Lung (tissue), 12 donors: ENCODE measurements around the gene SCAMP4. TPM values are rescaled to one million over a fixed set of nuclear protein-coding genes. Genes with fewer than 3 reads are reported as not detected.
A peak's percentile ranks its signal among the peaks of the same experiment; 100 is the strongest.

Experiments used
- ATAC-seq: fragments of 200-7000 bp; cut with Tn5 transposase; one replicate; pipeline ENCODE4 v1.9.1; 2020; ENCODE audit warnings: moderate number of reproducible peaks; ENCODE audit not compliant: insufficient read depth, low FRiP score
- DNase-seq, 3 donors: peaks; one replicate each; pipeline ENCODE4 v3.0.0-alpha.2; 2013 to 2017
- H3K27ac ChIP-seq, 2 donors: one replicate each; pipeline ENCODE4 v1.5.1; 2013; ENCODE audit warnings: mild to moderate bottlenecking in 2 of 2, moderate library complexity in 2 of 2, control low read depth in 1 of 2, inconsistent platforms in 1 of 2, low read depth in 1 of 2, low read length in 1 of 2
- H3K27me3 ChIP-seq, 3 donors: one replicate each; pipeline ENCODE4 v1.5.1; 2013; ENCODE audit warnings: low read length in 2 of 3; ENCODE audit not compliant: control insufficient read depth in 3 of 3, insufficient read depth in 3 of 3
- H3K36me3 ChIP-seq, 4 donors: one replicate each; pipeline ENCODE4 v1.5.1; 2013; ENCODE audit warnings: low read length in 4 of 4, mild to moderate bottlenecking in 1 of 4, moderate library complexity in 1 of 4; ENCODE audit not compliant: control insufficient read depth in 4 of 4, insufficient read depth in 4 of 4
- H3K4me1 ChIP-seq, 5 donors: one replicate each; pipeline ENCODE4 v1.5.1; 2013; ENCODE audit warnings: low read length in 5 of 5, mild to moderate bottlenecking in 2 of 5, moderate library complexity in 1 of 5; ENCODE audit not compliant: control insufficient read depth in 5 of 5, insufficient read depth in 5 of 5
- H3K4me3 ChIP-seq: one replicate; pipeline ENCODE4 v1.5.1; 2013; ENCODE audit warnings: mild to moderate bottlenecking, control low read depth, moderate library complexity
- H3K9ac ChIP-seq, 2 donors: one replicate each; pipeline ENCODE4 v1.5.1; 2013; ENCODE audit warnings: low read length in 2 of 2, control low read depth in 1 of 2; ENCODE audit not compliant: insufficient read depth in 1 of 2
- H3K9me3 ChIP-seq, 4 donors: one replicate each; pipeline ENCODE4 v1.5.1; 2013; ENCODE audit warnings: low read length in 3 of 4, mild to moderate bottlenecking in 1 of 4, moderate library complexity in 1 of 4; ENCODE audit not compliant: control insufficient read depth in 4 of 4, insufficient read depth in 3 of 4
- CTCF ChIP-seq: IDR thresholded peaks from 2 replicates; pipeline ENCODE4 v1.5.1; 2012; ENCODE audit warnings: mild to moderate bottlenecking; ENCODE audit errors: control extremely low read depth, extremely low read depth
- WGBS, 2 donors: extraction: QIAGEN DNeasy Blood & Tissue Kit; methylation state at CpG; one replicate each; pipeline ENCODE4 v1.1.7; 2013; 5-methylcytosine and 5-hydroxymethylcytosine counted together
- polyA plus RNA-seq, 2 donors: library from polyadenylated mRNA; stranded (reverse); fragments of 200-250 nt; gene quantifications; one replicate each; pipeline ENCODE4 v1.2.1, GENCODE V29; 2013
- total RNA-seq, 2 donors: library from RNA; depleted of rRNA in 1 of 2; stranded (reverse); fragments of >200 nt in 1 of 2; gene quantifications; one replicate each; pipeline ENCODE4 v1.2.1, GENCODE V29; 2014 to 2021
- donor health status: control.
- donor health status: control.
- donor health status: Bipolar disorder and iron deficiency.
- donor health status: healthy.
- donor health status: DM: yes; HTN: yes; CAD: no.

The SCAMP4 gene
- total and polyA plus RNA-seq, 4 donors = 45.7 to 86.6 (median 56.2) TPM

DNA sequence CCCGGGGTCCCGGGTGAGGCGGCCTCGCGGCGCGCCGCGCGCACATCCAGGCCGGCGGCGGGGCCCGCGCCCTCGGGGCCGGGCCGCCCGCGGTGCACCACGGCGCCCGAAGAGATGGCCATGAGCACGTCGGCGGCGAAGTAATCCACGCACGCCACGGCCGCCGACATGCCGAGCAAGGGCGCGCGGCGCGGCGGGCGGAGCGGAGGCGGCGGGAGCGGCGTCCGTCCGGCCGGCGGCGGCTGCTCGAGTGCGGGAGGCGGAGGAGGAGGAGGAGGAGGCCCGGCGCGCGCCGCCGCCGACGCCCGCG is 41.9 kb upstream of the SCAMP4 start, which contains the start of gene KLF16:
KLF16 (minus strand) TSS at position 252 of the 310 bp plus-strand sequence; CDS start at position 170, 82 bp downstream.
- H3K27ac ChIP-seq = peak within 1 kb of the TSS; percentile 74 to 86
- no peak within 1 kb of the TSS for H3K9ac ChIP-seq
- H3K36me3 ChIP-seq = no peaks in the 10 kb centered on the region
- H3K9me3 ChIP-seq = no peaks in the 10 kb centered on the region
- no peak for DNase-seq
- peak within 1 kb of the TSS; percentile 78 for H3K4me3 ChIP-seq
- peaks cover 0 to 39% (median 21%) of the 10 kb centered on the region in 5 donors for H3K4me1 ChIP-seq
- ATAC-seq = no peak
- WGBS, 2 donors = 0 to 2% methylated on average over 18 to 63 of the region's 63 CpGs
- H3K27me3 ChIP-seq = no peaks in the 10 kb centered on the region
- no peak for TF ChIP-seq CTCF

GRCh38 chr19:1863638-1864479 is 41.3 kb upstream of the SCAMP4 start:
- Histone ChIP-seq H3K36me3 (no peaks in the 10 kb centered on the region), H3K27ac (peak overlapping the region; percentile 71 to 86), H3K27me3 (no peaks in the 10 kb centered on the region), H3K9me3 (no peaks in the 10 kb centered on the region), H3K4me1 (peaks cover 0 to 39% (median 17%) of the 10 kb centered on the region in 5 donors), H3K9ac (no peak overlapping the region), H3K4me3 (peak overlapping the region; percentile 78)
- ATAC-seq (peak; percentile 83), DNase-seq (peak; percentile 94 to 96 (median 96))
- WGBS, 2 donors = 1% methylated on average over 44 to 114 of the region's 115 CpGs
- no peak for TF ChIP-seq CTCF

DNA sequence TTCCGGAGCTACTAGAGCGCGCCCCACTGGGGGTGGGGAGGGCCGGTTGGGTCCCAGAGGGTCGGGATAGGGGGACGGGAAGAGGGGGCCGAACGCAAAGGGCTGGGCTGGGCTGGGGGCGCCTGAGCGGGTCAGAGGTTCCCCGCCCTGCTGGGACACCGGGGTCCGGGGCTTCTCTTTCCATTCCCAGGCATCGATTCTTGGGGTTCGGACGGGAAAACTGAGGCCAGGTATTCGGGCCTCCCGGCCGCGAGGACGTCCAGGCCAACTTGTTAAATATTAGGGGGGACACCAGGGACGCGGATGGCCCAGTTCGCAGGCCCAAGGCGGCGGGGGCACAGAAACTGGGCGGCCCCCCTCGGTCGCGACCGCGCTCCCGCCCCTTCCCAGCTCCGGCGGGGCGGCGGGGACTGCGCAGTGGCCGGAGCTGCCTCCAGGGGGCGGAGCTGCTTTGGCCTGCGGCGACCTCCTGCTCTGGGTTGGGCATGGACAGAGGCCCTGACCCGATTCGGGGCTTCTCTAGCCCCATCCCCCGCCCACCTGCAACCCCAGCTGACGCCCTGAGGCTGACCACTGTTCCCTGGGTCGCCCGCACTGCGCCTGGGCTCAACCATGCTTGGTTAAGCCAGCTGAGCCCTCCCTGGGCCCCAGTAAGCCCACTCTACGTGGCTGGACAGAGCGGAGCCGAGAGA is 40.6 kb upstream of the SCAMP4 start:
- H3K4me3 ChIP-seq = peak overlapping the region; percentile 69
- peak; percentile 85 for TF ChIP-seq CTCF
- peak; percentile 67 for ATAC-seq
- no peak overlapping the region for H3K9ac ChIP-seq
- H3K27me3 ChIP-seq = no peaks in the 10 kb centered on the region
- H3K27ac ChIP-seq = peak overlapping the region; percentile 71 to 86
- no peaks in the 10 kb centered on the region for H3K9me3 ChIP-seq
- no peaks in the 10 kb centered on the region for H3K36me3 ChIP-seq
- peaks cover 0 to 34% (median 13%) of the 10 kb centered on the region in 5 donors for H3K4me1 ChIP-seq
- DNase-seq = peak in 2 of 3 donors; percentile 63 to 65
- 5 to 8% methylated on average over 36 to 52 of the region's 52 CpGs for WGBS, 2 donors
